ENCODE results near the gene HES2. TPM values are rescaled to one million over a fixed set of nuclear protein-coding genes. Genes with fewer than 3 reads are reported as not detected.
A peak's percentile ranks its signal among the peaks of the same experiment; 100 is the strongest.

Gene HES2
- total and polyA plus RNA-seq, 9 of the 15 experiments (the other 6 are each of a cell fraction or from before 2014, with no cell fraction given), result 0.05 to 0.18 (median 0.07) TPM; not detected in 4

DNA sequence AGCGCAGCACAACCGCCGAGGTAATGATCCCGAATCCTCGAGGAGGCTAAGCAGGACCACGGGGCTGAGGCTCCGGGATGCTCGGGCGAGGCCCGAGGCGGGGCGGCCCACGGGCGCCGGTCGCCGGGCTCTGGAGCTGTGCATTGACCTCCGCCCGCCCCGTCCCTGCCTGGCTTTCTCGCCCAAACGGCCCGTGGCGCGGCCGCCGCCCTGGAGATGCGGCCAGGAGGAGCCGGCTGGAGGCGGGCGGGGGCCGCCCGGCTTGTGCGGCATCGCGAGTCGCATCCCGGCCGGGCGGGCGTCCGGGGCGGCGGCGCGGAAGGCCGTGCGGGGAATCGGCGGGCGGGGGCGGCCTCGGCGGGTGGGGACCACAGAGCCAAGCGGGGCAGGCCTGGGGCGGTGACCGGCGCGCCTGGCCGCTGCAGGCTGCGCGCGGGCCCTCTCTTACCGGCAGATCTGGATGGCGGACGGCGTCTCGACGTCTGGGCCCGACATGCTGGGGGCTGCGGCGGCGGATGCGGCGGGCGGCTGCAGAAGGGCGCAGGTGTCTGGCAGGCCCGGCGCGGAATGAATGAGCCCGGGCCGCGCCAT is 26.8 kb downstream of the HES2 start (continued):
- TF ChIP-seq, protein P1, sequence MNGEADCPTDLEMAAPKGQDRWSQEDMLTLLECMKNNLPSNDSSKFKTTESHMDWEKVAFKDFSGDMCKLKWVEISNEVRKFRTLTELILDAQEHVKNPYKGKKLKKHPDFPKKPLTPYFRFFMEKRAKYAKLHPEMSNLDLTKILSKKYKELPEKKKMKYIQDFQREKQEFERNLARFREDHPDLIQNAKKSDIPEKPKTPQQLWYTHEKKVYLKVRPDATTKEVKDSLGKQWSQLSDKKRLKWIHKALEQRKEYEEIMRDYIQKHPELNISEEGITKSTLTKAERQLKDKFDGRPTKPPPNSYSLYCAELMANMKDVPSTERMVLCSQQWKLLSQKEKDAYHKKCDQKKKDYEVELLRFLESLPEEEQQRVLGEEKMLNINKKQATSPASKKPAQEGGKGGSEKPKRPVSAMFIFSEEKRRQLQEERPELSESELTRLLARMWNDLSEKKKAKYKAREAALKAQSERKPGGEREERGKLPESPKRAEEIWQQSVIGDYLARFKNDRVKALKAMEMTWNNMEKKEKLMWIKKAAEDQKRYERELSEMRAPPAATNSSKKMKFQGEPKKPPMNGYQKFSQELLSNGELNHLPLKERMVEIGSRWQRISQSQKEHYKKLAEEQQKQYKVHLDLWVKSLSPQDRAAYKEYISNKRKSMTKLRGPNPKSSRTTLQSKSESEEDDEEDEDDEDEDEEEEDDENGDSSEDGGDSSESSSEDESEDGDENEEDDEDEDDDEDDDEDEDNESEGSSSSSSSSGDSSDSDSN (IDR thresholded peaks at IDR 0.05; ENCODE audit: borderline replicate concordance in 1 of 2, low read depth in 2 of 2, low read length in 2 of 2), result peak in 1 of 2 experiments; percentile 74; a peak in 1 of 4 replicates
- no peak for TF ChIP-seq ASH1L (IDR thresholded peaks at IDR 0.05; ENCODE audit: borderline replicate concordance, low read depth, partially characterized antibody)
- TF ChIP-seq ZBTB1 (CRISPR knock-in tag; IDR thresholded peaks at IDR 0.05; ENCODE audit: borderline replicate concordance, low read depth), result peak; percentile 54; the same call in 1 of the 2 replicates
- TF ChIP-seq NONO (IDR thresholded peaks at IDR 0.05; ENCODE audit: low read depth in 2 of 2, low read length in 1 of 2), result peak in 1 of 2 experiments; percentile 51; a peak in 1 of 4 replicates
- TF ChIP-seq PRMT5 (CRISPR knock-in tag; IDR thresholded peaks at IDR 0.05), result no peak
- TF ChIP-seq DDX20 (tag; IDR thresholded peaks at IDR 0.05; ENCODE audit: low read depth), result no peak
- no peak for TF ChIP-seq MTA3 (IDR thresholded peaks at IDR 0.05; ENCODE audit: borderline replicate concordance)
- no peak for TF ChIP-seq SMARCA5 (IDR thresholded peaks at IDR 0.05)
- no peak for TF ChIP-seq ZNF79 (CRISPR knock-in tag; IDR thresholded peaks at IDR 0.05; ENCODE audit: low read depth)
- no peak for TF ChIP-seq FOXM1 (IDR thresholded peaks at IDR 0.05; ENCODE audit: low read depth)
- TF ChIP-seq FOXM1 (CRISPR knock-in tag; IDR thresholded peaks at IDR 0.05; ENCODE audit: low read depth), result 0 out of 2 replicates have a peak, but pooled peaks have one; percentile 21
- no peak for TF ChIP-seq ZNF316 (IDR thresholded peaks at IDR 0.05)
- peak; percentile 65 for TF ChIP-seq FIP1L1 (IDR thresholded peaks at IDR 0.05; ENCODE audit: low read depth, low read length, poor library complexity, severe bottlenecking)
- peak; percentile 45 for TF ChIP-seq KDM5B (IDR thresholded peaks at IDR 0.05; ENCODE audit: insufficient replicate concordance, low read depth, low read length)
- TF ChIP-seq, protein P2, sequence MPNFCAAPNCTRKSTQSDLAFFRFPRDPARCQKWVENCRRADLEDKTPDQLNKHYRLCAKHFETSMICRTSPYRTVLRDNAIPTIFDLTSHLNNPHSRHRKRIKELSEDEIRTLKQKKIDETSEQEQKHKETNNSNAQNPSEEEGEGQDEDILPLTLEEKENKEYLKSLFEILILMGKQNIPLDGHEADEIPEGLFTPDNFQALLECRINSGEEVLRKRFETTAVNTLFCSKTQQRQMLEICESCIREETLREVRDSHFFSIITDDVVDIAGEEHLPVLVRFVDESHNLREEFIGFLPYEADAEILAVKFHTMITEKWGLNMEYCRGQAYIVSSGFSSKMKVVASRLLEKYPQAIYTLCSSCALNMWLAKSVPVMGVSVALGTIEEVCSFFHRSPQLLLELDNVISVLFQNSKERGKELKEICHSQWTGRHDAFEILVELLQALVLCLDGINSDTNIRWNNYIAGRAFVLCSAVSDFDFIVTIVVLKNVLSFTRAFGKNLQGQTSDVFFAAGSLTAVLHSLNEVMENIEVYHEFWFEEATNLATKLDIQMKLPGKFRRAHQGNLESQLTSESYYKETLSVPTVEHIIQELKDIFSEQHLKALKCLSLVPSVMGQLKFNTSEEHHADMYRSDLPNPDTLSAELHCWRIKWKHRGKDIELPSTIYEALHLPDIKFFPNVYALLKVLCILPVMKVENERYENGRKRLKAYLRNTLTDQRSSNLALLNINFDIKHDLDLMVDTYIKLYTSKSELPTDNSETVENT (CRISPR knock-in tag; IDR thresholded peaks at IDR 0.05), result peak; percentile 20; the same call in 1 of the 2 replicates
- TF ChIP-seq SIX5 (IDR thresholded peaks at IDR 0.05; ENCODE audit: borderline replicate concordance in 1 of 2, insufficient read depth in 1 of 2, low read depth in 1 of 2, low read length in 2 of 2), result no peak
- TF ChIP-seq TAF9B (IDR thresholded peaks at IDR 0.05; ENCODE audit: partially characterized antibody), result no peak
- no peak; the same call in 1 of the 2 replicates for TF ChIP-seq CREB1 (IDR thresholded peaks at IDR 0.05)
- no peak; the same call in 1 of the 2 replicates for TF ChIP-seq CREB1 (CRISPR knock-in tag; IDR thresholded peaks at IDR 0.05)
- no peak for TF ChIP-seq CEBPG (CRISPR knock-in tag; IDR thresholded peaks at IDR 0.05)
- TF ChIP-seq CEBPG (tag; conservative IDR thresholded peaks at IDR 0.05 in 1 of 2, IDR thresholded peaks at IDR 0.05 in 1 of 2), result no peak
- TF ChIP-seq RUNX1 (IDR thresholded peaks at IDR 0.05; ENCODE audit: low read depth), result no peak
- TF ChIP-seq, protein P3, sequence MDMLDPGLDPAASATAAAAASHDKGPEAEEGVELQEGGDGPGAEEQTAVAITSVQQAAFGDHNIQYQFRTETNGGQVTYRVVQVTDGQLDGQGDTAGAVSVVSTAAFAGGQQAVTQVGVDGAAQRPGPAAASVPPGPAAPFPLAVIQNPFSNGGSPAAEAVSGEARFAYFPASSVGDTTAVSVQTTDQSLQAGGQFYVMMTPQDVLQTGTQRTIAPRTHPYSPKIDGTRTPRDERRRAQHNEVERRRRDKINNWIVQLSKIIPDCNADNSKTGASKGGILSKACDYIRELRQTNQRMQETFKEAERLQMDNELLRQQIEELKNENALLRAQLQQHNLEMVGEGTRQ (CRISPR knock-in tag; IDR thresholded peaks at IDR 0.05), result no peak
- TF ChIP-seq PYGO2 (tag; IDR thresholded peaks at IDR 0.05), result no peak

Data from K562 (cell line).